ENCODE measurements around the gene SYNPO.

SYNPO gene

GRCh38 chr5:150659360-150660107 is 19.1 kb downstream of the SYNPO start:
- no peak for DNase-seq

GRCh38 chr5:150660108-150660831 is 19.8 kb downstream of the SYNPO start:
- no peak for DNase-seq

- no peak for DNase-seq
Measured at GRCh38 chr5:150661086-150661485, 20.6 kb downstream of the SYNPO start, which contains the start of gene MYOZ3. MYOZ3 (plus strand) TSS chr5:150661251; CDS start chr5:150662942, 1,691 bp downstream.

GRCh38 chr5:150661821-150662596 is 21.5 kb downstream of the SYNPO start:
- DNase-seq, result no peak

- DNase-seq, result no peak
Measured at GRCh38 chr5:150662731-150663516, 22.5 kb downstream of the SYNPO start.

DNA sequence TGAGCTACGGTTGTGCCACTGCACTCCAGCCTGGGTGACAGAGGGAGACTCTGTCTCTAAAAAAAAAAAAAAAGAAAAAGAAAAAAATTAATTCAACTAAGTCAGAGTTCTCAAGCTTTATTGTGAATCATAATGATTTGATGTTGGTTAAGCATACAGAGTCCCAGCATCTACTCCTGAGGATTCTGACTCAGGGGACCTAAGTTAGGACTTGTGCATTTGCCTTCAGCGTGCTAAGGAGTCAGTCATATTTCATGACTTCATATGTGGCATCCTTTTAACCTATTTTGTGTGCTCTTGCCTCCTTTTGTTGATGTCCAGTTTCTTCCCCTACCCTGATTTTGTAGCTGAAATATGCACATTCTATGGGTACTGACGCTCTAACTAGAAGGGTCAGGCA is 23.5 kb downstream of the SYNPO start:
- DNase-seq, result no peak

- no peak for DNase-seq
Measured at GRCh38 chr5:150665044-150665443, 24.6 kb downstream of the SYNPO start.

GRCh38 chr5:150670275-150670947 is 30.0 kb downstream of the SYNPO start:
- DNase-seq, result no peak

DNA sequence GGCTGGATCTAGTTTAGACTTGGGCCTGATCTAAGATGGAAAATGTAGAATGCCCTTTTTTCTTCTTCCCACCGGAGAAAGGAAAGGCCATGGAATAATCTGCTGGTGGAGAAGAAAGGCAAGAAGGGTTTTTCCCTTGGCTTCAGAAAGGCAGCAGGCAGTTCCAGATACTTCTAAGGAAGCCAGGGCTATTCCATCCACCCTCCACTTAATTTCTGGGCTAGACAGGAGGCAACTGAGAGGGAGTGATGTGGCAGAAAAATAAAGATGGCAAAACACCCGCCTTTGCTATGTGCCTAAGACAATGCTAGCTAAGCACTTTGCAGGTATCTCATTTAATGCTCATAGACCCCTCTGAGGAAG is 30.5 kb downstream of the SYNPO start:
- DNase-seq, result no peak

GRCh38 chr5:150671509-150672236 is 31.2 kb downstream of the SYNPO start:
- DNase-seq, result peak; percentile 41

- DNase-seq, result peak; percentile 47
Measured at GRCh38 chr5:150672237-150672883, 31.9 kb downstream of the SYNPO start.

GRCh38 chr5:150672884-150673275 is 32.4 kb downstream of the SYNPO start:
- no peak for DNase-seq

DNA sequence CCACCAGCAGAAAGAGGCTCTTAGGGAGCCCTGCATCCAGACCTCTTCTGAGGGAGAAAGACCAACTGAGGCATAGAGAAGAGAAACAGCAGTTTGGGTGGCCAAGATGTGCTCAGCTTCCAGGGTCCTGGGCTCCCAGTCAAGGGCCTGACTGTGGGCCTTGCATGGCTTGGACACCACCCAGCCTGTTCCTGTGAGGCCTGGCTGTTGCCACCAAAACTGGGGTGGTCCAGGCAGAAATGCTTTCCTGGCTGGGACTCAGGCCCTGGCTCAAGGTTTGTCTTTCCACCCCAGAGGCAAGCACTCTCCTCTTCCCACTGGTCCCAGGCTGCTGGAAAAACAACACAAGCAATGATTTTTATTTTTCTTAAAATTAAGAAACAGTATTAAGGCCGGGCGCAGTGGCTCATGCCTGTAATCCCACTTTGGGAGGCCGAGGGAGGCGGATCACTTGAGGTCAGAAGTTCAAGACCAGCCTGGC is 33.9 kb downstream of the SYNPO start:
- DNase-seq, result no peak

DNA sequence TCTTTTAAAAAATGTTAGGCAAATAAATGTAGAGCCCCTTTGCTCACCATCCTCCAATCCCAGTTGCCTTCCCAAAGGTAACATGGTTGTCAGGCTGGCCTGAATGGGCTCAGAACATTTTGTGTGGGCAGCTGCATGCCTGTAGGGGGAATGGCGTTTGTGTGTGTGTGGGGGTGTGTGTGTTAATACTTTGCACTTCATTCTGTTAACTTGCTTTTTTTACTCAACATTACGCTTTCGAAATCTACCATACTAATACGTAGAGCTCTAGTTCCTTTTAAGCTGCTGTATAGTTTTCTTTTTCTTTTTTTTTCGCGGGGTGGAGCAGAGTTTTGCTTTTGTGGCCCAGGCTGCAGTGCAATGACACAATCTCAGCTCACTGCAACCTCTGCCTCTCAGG is 34.6 kb downstream of the SYNPO start:
- DNase-seq, result no peak

DNA sequence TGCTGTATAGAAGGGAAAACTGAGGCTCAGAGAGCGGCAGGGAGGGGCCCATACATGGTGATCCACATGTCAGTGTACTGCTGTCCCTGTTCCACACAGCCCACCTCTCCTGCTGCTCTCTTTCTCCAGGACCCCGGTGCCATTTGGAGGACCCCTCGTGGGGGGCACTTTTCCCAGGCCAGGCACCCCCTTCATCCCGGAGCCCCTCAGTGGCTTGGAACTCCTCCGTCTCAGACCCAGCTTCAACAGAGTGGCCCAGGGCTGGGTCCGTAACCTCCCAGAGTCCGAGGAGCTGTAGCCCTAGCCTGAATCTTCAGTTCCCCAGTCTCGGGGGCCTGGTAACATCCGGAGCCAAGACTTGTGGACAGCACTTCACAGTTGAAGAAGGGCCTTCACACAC is 36.1 kb downstream of the SYNPO start:
- DNase-seq, result no peak

DNA sequence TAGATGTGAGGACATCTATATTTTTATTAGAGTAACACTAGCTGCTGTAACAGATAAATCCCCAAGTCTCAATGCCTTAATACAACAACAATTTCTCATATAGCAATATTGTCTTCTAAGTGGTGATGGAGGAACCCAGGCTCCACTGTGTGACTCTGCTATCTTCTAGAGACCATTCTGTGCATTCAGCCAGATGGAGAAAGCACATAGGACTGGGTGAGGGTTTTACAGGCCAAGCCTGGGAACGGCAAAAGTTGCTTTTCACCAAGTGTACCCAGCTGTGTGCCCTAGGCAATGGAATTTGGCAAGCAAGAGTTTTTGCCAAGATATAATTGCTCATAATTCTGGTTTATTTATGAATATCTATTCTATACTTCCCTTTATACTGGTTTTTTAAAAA is 48.7 kb downstream of the SYNPO start:
- DNase-seq, result no peak

DNA sequence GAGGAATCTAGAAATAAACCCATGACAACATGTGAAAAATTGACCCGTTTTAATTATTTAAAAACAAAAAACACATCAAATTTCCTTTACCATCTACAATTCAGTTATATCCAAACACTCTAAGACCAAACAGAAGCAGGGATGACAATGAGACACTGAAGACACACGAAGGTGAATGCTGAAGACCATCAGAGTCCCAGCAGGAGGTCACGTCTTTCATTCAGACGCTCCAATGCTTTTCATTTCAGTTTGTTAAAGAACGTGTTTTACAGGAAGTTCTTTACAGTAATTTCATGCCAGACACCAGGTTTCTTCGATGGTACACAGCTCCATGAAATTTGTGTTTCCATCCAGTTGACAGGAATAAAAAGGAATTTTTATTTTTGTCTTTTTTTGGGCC is 50.3 kb downstream of the SYNPO start:
- no peak for DNase-seq

- DNase-seq, result no peak
Measured at GRCh38 chr5:150692276-150692675, 51.8 kb downstream of the SYNPO start.

- no peak for DNase-seq
Measured at GRCh38 chr5:150694612-150695011, 54.2 kb downstream of the SYNPO start.

DNA sequence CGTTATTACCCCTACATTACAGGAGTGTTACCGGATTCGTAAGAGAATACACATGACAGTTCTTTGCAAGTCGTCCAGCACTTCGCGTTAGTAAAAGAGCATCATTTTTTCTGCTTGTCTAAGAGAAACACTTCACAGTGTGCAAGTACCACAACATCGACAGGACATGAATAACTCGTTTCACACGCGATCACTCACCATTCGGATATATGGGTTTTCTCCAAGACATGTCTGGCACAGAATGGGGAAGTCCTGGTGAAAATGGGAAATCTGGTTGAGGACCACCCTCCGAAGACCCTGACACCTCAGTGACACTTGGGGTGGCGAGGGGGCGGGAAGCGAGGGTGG is 59.8 kb downstream of the SYNPO start:
- DNase-seq, result no peak
